Left hindlimb (tissue), 1 donor: Measurements from ENCODE around the gene PIK3R5.

Source experiments
- DNase-seq: peaks from one replicate; pipeline ENCODE4 v3.0.0-alpha.2; 2018

The PIK3R5 gene

DNA sequence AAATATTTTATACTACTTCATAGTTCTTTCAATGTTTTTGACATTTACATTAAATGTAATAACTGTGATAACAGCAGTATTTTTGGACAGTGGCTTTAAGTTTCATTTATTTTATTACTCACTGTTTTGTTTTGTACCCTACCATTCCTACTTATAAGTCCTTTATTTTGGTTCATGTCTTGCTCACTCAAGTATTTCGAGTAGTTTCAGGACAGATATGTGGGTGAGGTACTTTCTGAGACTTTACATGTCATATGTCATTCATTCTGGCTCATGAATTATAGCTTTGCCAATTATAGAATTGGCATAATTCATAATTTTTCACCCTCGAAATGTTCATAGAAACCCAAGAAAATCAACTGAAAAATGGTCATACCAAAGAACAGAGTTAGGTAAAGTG is 44.4 kb downstream of the PIK3R5 start:
- DNase-seq: no peak

DNA sequence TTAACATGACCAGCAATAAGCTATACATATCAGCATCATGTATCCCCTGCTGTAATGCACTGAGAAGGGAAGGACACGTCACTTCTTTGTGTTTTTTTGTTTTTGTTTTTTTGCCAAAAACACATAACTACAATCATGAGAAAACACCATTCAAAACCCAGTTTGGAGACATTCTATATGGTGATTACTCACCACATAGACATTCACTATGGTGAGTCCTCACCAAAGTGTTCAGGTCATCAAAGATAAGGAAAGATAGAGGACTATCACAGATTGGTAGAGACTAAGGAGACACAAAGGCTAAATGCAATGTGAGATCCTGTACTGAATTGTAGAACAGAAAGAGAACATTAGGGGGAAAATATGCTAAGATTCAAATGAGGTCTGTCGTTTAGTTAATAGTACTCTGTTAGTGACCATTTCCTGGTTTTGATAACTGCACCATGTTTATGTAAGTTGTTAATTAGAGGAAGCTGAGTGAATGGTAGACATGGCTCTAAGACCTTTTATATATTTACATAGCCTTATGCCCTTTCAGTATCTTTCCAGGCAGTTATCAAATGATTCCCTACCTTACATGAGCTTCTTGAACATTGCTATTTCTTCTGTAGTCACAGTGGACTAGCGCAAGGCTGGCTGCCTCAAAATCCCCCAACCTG is 46.6 kb downstream of the PIK3R5 start:
- no peak for DNase-seq

DNA sequence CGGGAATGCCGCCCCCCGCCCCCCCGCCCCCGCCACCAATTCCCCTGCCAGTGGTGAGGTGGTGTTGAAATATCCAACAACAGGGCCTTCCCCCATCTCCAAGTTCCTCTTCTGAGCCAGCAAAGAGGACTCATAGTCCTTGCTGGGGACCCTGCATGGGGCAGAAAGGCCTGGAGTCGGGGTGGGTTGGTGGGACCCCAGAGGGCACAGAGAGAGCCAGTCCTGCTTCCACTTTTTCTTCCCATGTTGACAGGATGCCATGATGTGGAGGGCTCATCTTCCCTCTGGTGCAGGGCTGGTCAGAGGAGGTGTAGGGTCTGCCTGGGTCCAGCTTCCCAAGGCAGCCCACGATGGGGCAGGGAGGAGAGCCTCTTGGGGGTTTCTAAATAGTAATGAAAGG is 49.0 kb downstream of the PIK3R5 start:
- no peak for DNase-seq

DNA sequence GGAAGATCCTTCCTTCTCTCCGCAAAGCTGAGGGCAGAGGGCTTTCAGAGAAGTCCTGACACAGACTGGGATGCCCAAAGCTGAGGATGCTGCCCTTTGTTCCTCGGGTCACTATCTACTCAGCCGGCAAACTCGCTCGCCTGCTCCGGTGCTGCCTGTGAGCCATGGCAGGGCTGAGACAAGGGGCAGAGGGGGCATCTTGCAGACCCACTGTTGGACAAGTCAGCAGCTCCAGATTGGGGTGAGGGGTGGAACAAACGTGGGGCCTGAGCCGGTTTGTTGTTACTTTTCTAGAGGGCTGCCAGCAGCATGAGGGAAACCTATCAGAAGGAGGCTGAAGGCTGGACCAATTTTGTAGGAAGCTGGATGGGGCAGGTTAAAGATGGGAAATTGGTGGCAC is 51.0 kb downstream of the PIK3R5 start:
- no peak for DNase-seq

DNA sequence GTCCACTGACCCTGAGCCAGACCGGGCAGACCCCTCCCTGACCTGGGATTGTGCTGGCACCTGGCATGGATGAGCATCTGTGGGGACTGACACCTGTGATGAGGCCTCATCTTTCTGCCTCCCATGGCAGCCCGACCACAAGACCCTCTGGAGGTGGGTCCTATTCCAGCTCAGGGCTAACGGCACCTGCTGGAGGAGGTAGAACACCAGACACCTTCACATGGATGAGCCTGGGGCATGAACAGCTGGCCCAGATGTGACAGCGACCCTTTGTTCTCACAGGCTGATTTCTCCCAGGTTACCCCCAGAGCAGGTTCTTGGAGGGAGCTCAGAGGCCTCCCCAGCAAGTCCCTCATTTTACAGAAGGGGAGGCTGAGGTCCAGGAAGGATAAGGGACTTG is 51.6 kb downstream of the PIK3R5 start:
- no peak for DNase-seq

DNA sequence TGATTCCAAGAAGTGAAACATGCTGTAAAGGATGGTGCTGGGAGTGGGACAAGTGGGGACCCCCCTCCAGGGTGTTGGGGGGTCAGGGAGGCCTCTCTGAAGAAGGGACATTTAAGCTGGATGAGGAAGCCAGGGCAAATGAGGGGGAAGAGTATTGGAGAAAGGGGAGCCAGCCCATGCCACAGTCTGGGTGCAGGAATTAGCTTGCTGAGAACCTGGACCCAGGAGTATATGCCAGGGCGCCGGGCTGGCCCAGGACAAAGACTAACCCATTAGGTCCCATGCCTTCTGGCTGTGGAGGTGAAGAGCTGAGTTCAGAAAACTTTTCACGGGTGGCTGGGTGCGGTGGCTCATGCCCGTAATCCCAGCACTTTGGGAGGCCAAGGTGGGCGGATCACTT is 52.4 kb downstream of the PIK3R5 start:
- DNase-seq: no peak

DNA sequence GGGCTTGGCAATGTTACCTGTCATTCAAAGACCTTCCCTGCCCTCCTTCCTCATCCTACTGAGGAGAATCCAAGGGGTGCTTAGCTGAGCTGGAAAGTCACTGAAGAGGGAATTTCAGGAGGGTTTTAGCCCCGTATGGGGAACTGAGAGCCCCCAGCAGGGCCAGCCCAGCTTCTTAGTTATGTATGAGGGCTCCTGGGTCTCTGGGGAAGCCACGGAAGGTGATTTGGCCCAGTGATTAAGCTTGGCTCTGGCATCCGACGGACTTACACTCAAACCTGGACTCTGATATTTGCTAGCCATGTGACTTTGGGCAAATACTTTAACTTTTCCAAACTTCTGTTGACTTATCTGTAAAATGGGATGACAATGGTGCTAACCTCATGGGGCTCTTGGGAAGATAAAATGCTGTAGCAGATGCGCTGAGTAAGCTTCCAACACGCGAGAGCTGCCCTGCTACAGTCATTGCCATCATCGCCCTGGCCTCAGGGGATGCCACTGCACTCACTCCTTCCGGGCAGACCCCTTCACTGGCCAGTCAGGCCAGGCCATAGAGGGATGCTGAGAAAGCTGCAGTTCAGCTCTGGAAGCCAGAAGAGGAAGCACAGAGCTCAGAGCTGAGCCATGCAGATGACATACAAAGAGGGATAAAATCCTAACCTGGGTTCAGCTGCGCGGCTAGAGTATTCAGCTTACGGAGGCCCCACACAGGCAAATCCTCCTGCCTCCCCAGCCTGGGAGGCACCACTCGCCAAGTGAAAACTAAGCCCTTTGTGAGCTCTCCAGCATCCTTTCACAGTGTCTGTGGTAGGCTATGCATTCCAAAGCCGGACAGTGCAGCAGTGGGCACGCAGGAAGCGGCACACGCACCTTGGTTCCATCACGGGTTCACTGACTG is 53.2 kb downstream of the PIK3R5 start:
- DNase-seq: no peak

DNA sequence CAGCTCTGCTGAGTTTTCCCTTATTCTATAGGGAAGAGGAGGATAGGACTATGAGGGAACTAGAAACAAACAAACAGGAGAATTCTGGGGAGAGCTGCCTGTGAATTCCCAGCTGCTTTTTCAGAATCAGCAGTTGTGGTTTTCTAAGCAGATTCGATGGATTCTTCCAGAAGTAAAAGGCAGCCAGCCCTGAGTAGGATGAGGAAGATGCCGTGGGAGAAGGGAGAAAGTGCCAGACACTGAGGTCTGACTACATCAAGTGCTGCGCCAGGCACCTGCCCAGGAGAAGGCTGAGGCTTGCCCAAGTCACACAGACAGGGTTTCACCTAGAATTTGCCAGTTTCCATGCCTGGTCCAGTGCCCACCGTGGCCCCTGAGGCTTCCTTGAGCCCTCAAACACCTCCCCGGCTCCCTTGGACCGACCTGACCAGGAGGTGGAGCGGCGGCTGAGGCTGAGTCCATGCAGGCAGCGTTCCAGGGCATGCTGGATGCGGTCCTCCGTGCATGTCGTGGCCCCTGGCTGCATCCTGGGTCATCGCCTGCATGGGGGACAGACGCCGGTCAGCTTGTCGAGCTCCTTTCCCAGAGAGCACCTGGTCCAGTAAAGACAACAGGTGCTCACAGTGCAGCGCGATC is 54.4 kb downstream of the PIK3R5 start:
- no peak for DNase-seq

DNA sequence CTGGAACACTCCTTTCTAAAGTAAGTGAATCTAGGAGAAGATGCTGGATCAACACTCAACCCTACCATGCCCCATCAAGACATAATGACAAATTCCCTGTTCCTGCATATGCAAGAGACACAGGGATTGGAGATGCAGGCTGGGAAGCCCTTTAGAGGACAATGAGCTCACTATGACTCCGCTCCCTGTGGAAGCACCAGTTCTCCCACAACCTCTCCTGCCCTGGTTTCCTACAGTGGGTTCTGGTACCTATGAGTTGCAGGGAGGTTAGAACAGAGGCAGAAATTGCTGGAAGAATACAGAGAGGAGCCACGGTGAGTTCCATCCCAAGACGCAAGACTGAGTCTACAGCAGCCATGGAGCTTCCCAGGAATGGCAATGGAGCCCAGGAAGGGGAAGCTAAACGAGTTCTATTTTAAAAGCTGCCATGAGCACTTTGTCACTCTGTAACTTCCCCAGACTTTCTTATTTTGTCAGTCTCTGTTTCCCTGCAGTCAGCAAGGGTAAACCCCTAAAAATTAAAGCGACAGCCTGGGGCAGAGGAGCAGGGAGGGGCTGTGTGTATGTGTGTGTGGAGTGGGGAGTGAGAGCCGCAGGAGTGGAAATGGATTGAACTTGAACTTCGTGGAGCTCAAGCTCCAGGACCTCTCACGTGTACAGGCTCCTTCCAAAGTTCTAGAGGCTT is 55.8 kb downstream of the PIK3R5 start:
- DNase-seq: no peak

DNA sequence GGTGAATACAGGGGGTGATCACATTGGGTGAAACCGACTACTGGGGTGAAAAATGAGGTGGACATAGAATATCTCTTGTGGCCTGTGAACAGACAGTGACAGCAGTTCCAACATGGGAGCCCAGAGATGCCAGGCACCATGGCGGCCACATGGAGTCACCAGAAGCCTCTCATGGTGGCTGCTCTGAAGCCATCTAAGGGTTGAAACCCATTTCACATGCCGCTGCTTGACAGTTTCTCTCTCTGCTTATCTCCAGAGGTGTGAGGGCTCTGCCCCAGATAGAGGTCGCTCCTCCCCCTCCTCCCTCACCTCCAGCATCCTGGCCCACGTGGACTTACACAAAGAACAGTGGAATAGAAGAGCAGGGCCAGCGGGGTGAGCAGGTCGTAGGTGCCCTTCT is 60.2 kb downstream of the PIK3R5 start:
- DNase-seq: no peak

DNA sequence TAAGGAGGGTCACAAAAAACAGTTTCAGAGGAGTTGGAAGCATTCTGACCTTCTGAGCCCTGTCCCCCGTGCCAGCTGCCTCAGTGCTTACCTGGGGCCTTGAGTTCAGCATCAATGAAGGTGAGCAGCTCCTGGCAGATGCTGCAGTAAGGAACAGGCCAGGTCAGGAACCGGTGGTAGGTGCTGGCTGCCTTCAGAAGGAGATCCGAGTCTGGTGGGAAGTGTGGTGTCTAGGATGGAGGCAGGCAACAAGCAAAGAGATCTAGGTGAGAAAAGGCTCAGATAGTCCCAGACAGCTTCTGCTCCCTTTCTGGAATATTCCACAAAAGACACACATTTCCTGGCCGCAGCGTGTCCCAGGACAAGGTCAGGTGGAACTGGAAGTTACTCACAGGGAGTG is 60.8 kb downstream of the PIK3R5 start:
- no peak for DNase-seq

DNA sequence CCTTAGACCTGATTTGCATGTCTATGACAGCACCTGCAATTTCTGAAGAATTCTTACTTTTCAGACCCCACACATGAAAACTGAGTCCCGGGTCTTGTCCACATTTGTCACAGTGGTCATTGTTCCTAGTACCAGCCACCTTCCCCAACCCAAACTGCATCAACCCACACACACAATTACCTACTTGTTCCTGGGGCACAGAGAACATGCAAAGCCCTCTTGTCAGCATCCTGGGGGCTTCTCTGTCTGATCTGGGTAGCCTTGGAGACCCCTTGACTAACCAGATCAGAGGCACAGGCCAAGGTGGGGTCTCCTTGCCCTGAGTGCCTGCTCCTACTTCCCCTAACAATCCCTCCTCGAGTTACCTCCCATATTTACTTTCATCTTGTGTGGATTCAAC is 61.3 kb downstream of the PIK3R5 start:
- no peak for DNase-seq

DNA sequence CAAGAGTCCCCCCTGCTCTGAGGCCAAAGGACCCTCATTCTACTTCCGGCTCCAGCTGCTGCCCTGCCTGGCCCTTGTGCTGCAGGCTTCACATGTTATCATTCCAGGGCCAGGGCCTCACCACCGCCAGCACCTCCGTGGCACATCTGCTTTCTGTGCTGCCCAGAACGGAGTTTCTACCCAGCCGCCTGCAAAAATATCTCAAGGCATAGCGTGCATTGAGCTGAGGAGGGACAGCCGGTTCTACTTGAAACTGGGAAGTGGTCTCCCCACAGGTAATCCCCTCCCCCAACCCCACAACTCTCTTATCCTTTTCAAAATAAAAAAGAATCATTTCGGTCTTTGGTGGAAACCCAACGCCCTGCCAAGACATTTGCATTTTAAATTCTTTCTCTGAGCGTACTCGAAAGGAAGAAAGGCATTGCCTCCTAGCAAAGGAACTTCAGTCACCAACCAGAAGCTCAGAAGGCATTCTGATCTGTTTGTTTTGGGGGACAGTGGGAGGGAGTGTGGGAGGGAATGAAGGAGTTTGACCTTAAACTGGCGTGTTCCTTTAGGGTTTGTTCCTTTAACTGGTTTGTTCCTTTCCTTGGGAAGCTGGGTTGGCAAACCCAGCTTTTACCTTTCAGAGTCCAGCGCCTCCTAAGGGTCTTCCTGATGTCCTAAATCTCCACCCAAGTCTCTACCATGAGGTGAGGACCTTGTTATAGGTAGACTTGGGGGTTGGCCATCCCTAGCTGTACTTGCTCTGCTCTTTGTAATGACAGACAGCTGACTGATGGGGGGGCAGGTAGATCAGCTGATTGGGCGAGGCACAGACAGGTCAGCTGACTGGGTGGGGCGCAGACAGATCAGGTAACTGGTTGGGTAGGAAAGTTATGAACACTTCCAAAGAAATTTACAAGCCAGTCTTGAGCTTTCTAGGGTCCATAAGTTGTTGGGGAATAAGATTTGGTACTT is 64.6 kb downstream of the PIK3R5 start:
- no peak for DNase-seq

DNA sequence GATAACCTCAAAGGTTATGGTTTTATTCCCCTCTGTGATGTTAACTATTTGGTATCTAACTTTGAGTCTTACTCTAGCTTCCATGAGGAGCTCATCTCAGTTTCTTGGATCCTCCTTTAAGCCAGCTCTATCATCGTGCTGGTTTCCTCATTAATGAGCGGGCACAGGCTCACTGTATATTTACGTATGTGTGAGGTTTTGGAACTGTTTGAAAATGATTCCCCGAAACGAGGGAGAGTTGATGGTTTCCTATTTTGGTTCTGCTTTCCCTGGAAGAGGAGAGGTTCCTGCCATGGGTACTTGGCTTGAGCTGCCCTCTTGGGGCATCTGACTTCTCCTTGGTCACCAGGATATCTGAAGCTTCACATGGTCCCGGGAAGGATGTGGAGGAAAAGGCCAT is 65.3 kb downstream of the PIK3R5 start:
- peak; percentile 8 for DNase-seq

DNA sequence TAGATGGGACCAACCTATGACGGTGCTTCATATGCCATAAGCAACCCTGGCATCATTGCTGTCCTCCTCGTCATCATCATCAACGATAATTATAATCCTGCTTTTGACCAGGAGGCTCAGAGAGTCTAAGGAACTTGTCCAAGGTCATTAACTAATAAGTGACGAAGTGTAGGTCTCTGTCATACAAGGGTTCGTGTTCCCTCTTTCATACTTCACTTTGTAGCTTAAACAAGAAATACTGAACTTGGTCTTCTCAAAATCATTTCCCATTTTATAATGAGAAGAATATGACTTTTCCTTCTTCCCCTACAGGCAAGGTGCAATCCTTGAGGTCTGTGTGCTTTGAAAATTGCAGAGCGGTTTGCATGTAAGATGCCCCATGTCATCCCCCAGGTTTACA is 66.9 kb downstream of the PIK3R5 start:
- no peak for DNase-seq

DNA sequence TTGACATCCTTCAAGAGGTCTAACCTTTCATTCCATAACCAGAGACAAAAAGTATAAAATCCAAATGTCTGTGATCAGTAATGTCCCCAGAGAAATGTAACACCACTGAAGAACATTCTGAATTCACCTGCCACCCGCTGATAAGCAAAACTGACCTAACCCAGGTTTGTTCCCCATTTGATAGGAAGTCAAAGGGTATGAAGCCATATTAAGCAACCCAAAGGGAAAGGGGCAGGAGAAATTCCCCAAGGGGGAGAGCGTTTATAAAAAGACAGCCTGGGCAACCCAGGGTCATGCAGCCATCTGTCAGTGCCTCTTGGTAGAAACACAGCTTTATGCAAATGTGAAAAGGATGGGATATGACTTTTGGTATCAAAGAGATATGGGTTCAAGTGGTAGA is 67.4 kb downstream of the PIK3R5 start:
- DNase-seq: no peak

DNA sequence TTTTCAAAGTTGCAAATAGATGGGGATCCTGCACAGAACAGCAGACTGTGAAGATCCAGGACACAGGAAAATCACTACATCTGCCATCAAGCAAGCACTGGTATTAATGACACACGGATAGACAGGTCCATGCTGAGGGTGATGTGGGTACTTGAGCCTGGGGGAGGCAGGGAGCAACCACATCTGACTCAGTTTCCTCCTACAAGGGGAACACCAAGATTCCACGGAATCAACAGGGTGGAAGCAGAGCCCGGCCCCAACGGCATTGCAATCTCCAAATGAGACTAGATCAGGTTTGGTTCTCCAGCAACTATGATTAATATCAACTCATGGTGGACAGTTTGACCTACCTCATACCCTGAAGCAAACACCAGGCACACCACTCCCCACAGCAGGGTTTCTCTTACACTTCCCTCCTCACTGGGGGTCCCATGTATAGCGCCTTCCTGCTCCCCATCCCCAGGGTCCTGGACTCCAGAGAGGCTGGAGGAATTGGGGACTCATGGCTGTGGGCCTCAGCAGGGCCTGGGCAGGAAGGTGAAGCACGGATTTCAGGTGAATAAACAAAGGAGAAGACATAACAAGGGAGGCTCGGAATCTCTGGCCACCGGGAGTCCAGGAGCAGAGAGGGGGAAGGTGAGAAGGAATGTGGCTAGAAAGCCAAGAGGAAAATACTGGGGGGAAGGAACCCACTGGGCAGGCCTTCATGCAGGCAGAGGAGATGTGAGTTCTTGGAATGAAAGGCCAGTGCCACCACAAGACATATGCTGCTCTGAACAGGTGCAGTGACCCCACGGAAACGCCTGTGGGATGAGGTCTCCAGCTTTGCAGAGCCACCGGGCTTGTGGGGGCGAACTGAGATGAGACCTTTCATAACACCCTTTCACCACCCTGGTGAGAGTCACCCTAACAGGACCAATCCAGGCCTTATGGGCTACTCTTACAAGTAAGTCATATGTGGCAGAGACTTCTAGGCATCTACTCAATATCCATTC is 68.6 kb downstream of the PIK3R5 start:
- peak; percentile 17 for DNase-seq

DNA sequence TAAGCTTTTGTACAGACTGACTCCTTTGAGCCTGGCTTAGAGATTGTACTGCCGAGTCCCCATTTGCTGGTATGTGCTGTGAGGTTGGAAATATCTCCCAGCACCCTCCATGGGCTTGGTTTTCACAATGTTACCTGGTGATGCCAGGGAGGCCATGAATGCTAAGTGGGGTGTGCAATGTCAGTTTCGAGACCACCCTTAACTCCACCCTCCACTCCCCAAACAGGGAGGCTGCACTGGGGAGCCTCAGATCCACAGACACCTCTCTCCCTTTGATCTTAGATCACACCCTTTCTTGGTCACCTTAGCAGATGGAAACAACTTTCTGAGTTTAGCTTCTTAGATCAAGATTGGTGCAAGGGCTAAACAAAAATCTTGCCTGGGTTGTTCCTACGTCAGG is 69.4 kb downstream of the PIK3R5 start:
- DNase-seq: no peak

DNA sequence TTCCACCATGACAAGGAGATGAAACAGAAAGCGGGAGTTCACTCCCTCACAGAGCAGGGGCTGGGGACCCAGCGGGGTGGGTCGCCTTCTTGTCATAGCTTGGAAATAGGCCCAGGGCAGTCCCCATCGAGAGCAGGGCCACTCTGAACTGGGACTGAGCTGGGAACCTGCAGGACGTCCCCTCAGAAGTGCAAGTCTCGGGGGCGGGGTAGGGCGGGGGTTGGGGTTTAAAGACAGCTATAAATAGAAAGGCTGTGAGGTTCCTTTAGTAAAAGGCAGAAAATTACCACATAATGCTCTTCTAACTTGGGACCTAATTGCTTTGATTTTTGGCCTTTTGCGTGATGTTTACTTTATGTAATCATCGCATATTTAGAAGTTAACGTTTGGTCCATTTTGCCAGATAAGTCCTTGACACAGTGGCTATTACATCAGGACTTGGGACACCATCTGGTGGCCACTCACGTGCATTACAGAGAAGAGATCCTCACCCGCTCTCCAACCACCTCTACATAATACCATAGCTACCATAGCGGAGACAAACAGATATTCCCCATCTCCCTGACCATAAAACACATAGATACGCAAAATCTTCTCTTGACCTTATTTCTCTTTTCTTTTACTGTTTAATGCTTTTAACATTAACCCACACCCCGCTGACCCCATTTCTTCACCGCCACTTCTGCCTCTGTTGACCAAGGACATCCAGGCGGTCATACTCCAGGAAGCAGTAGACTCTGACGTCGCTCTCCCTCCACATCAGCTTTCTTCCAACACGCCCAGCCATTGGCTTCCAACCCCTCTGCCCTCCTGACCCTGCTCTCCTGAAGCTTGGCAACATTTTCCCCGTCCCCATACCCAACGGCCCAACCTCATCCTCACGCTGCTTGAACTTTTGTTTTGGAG is 70.6 kb downstream of the PIK3R5 start:
- DNase-seq: peak; percentile 69

DNA sequence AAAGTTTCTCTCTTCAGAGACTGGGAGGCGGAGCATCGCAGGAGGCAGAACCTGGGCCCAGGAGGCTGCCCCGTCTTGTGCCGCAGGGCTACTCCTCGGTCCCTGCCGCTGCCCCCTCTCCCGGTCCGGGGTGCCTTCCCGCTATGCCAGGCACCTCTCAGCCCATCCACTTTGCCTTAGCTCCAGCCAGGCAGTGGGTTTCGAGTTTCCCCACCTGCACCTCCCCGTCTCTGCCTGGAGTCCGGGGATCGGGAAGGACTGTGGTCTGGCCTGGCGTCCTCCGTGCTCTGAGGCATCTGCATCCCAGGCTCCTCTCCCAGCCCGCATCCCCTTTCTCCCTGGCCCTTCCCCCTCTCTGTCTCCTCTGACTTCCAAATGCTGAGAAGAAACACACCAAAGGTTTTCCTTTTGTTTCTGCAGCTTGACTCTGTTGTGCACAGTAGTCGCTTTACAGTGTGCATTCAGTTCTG is 71.3 kb downstream of the PIK3R5 start:
- DNase-seq: peak; percentile 42
